ENCODE data around the gene TCF7L1.

GRCh38 chr2:85247610-85248009 lies 114.4 kb downstream of the TCF7L1 start:
- TF ChIP-seq CTCF (IDR thresholded peaks at IDR 0.05 in 4 of 5, conservative IDR thresholded peaks at IDR 0.05 in 1 of 5) (no peak), POLR2A (IDR thresholded peaks at IDR 0.05) (no peak)
